SKM-1 treated with dmso at 0.1 percent for 144 hours (cell line): Measurements from ENCODE around the gene FUBP3.

Experiments used
- DNase-seq: peaks from one replicate; lab custom pipeline; 2025; ENCODE audit not compliant: unreplicated experiment; lab: John Stamatoyannopoulos, UW

Gene FUBP3

DNA sequence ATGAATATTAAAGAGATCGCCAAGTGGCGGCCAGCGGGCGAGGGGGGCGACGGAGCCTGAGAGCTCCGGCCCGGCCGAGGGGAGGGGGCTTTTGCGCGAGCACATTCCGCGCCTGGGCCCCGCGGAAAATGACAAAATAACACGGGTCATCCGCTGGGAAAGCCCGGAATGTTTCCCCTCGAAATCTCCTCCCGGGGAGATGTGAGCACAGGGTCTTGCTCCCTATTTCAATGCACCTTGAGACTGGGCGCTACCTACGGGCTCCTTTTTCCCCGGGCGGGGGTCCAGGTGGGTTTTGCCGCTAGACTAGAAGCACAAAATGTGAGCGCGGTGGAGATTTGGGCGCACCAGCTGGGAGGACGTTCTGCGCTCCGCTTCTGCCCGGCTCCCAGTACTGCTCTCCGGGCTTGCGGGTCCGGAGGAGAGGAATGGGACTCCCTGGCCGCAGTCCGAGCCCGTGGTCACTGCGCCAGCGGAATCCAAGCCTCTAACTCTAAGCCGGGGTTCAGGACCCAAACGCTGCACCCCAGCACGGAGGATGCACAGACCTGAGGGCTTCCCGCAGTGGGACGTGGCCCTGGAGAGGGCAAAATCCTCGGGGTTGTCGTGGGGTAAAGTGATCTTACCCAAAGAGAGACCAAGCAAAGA is 82.2 kb downstream of the FUBP3 start:
- no peak for DNase-seq

DNA sequence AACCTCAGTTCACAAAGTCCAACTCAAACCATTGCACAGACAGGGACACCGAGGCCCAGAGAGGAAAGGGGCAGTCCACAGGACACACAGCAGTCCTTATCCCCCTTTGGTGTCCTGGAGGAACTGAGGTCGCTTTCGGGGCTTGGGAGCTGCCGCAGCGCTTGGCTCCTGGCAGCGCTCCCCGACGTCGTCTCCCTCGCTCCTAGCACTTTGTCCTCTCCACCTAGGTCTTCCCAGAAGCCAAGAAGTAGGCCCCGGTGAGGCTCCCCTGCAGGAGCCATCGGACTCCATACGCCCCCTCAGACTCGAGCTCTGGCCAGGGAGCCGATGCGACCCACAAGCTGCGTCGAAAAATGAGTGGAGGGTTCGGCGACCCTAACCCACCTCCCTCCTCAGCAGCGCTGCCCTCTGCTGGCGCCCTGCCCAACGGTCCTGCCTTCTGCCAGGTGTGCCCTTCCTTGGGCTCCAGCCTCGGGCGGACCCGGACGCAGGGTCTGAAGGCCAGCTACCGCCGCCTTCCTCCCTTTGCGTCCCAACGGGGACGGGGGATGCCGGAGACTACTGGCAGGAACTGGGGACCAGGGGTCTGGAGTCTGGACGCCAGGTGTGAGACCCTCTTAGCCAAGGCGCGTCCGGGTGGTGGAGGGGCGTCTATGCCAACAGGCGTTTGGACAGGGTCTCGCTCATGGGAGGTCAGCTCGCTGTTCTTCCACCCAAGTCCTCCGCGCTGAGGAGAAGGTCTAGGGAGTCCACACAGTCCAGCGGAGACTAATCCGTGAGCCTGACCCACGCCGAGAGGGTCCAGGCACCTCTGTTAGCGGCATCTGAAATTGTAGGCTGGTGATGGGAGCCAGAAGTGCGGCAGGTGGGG is 83.0 kb downstream of the FUBP3 start:
- no peak for DNase-seq

DNA sequence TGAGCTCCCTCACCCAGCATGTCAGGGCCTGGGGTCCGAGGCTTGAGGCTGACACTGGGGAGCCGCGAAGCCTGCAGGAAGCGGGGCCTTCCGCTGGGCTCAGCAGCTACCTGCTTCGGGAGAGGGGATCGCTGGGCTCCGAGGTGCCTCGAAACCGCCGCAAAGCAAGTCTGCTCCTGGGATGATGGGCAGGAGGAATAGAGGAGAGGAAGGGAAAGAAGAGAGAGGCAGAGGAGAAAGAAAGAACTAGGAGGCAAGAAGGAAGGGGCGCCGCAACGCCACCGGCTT is 83.5 kb downstream of the FUBP3 start:
- no peak for DNase-seq

DNA sequence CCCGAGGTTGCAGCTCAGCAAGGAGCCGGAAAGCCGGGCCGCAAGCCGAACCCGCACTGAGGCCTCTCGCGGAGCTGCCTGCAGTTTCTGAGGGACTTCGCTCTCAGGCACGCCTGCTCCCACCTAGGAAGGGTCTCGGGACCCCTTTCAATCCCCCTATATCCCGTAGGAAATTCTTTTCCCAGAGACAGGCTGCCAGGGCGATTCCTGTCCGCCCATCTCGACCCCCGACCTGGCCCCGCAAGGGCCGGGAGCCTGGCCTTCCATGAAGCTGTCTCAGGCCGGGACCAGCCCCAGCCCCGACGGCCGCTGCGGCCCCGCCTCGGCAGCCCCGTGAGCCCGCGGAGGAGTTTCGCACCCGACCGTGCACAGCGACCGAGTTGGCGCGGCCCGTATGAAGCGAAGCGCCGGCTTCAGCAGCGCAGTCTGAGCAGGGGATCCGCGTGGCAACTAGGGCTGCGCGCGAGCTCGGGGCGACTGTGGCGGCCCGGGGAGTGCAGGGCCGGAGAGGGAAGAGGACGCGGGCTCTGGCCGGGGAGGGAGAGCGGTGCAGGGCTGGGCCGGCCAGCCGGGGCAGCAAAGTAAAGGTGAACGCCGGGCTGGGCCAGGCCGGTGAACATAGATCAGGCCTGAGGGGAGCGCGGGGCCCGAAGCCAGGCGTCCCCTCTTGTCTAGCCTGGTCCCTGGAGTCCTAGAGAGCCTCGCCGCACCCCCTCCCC is 84.0 kb downstream of the FUBP3 start:
- DNase-seq: no peak

DNA sequence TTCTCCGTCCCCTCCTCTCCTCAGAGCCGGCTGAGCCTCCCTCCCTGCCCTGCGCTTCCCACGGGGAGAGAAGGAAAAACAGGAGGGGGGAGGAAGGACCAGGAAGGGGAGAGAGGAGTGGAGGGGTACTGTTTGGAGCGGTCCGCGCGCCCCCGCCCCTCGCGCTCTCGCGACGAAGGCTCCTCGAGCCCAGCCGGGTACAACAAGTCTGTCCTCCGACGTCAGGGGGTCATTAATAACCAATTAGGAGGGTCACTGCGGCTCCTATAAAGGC is 84.5 kb downstream of the FUBP3 start:
- DNase-seq: no peak

DNA sequence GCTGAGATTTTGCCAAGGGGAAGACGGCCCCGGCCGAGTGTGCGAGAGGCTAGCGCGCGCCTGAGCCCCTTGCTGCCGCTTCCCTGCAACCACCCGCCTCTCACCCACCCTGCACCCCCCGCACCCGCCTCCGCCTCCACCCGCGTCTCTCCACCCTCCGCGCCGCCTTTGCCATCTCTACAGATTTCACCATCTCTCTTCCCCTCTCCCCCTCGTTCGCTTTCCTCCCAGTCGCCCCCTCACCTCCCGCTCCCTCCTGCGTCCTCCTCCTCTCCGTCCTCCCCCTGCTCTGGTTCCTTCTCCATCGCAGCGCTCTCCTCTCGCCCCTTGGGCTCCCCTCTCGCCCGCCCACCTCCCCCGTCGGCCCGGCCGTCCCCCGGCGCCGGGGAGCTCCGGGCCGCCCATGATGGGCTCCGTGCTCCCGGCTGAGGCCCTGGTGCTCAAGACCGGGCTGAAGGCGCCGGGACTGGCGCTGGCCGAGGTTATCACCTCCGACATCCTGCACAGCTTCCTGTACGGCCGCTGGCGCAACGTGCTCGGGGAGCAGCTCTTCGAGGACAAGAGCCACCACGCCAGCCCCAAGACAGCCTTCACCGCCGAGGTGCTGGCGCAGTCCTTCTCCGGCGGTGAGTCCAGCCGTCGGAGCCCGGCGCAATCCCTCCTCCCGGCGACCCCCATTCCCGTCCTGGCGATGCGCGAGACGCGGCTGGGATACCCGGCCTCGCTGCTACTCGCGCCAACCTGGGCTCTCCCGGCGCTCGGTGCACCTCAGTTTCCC is 85.1 kb downstream of the FUBP3 start, which contains the start of gene PRDM12:
Gene PRDM12 (plus strand): TSS at position 344 of the 778 bp plus-strand sequence. CDS start 60 bp downstream, at position 404.
- no peak for DNase-seq

DNA sequence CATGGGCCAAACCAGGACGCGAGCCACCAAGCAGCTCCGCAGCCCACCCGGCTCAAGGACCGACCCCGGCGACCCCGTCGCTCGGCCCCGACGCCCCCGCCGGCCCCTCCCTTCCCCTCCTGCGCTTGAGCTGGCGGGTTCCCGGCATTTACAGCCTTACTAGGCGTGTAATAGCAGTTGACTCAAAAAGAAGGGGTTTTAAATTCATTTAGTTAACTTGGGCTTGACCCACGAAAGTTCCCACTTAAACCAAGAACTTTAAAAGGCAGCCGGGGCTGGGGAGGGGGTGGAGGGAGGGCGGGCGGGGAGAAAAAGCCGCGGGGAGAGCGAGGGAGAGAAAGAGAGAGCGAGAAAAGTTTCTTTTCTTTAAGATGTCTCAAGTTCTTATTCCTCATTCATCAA is 85.7 kb downstream of the FUBP3 start:
- no peak for DNase-seq

DNA sequence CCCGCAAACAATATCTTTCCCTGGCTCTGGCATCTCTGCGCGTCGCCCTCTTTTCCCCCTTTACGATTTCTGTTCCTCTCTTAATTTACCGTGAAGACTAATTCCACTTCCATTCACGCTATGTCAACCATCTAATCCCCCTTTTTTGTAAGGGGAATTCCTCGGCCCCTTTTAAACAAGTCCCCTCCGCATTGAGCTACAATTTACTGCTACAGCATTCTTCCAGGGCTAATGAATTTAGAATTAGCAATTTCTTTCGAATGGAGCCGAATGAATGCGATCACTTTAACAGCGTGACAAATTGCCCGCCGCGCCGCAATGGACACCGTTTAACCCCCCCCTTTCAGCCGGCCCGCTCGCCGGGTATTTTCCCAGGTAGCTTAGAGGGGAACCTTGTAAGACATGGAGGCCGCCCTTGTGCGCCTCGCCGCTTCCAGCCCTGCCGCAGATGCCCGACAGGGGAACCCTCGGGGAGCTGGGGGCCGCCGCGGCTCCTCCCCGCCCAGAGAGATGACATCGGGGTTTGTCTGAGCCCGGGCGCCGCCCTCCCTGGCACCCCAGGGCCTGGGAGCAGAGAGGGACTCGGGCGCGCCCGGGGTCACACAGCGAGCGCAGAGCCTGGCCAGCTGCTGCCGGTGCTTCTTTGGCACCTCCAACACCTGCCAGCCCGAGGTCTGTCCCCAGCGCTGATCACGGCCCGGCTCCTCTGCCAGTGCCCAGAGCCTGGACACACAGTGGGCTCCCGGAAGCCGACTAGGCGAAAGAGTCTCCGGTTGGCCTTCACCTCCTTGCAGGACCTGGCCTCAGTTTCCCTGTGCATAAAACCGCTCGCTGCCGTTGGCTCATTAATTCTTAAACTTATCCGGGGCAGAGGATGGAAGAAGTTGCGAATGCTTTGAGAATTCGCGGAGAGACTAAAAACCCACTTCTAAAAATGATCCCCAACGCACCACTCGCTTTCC is 86.3 kb downstream of the FUBP3 start:
- no peak for DNase-seq

DNA sequence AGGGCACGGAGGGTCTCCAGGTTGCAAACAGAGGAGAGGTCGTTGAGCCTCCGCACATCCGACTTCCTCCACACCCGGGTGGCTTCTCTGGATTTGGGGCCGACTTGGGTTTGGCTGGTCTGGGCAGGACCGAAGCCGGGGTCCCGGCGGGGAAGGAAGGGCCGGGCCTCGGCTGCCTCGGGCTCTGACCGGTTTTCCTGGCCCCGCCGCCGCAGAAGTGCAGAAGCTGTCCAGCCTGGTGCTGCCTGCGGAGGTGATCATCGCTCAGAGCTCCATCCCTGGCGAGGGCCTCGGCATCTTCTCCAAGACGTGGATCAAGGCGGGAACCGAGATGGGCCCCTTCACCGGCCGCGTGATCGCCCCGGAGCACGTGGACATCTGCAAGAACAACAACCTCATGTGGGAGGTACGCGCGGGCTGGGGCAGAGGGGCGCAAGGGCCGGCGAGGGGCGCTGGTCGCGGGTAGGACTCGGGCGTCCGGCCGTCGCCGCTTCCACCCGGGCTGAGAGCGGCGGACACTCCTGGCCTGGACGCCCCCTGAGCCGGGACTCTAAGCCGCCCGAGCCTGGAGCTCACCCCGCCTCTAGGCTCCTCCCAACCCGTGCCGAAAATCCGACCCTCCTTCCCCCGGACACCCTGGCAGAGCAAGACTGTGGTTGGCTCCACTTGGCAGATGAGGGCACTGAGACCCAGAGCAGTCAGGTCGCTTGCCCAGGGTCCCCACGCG is 87.2 kb downstream of the FUBP3 start:
- no peak for DNase-seq

DNA sequence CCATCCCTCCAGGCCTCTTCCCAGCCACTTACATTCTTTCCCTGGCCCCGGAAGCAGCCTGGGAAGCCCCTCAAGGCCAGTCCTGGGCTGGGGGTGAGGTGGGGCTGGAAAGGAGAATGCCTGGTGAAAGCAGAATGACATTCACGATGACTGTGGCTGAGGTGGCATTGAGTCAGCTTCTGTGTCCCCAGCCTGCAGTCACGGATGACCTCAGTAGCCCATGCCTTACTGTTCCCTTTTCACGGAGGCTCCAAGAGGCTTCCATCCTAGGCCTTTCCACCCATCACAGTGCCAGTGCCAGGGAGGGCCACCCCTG is 87.7 kb downstream of the FUBP3 start:
- DNase-seq: no peak

DNA sequence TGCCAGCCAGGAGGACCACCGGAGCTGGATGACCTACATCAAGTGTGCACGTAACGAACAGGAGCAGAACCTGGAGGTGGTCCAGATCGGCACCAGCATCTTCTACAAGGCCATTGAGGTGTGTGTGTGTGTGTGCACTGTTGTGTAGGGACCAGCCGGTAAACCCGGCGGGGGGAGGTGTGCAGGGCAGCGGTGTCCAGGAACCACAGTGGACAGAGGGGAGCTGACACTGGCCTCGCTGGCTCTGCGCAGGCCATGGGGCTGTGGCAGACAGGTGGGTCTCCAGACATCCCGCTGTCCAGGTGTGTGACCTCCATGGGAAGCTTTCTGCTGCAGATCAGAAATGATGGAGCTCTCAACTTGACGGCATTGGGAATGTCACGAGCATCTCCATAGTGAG is 88.8 kb downstream of the FUBP3 start:
- DNase-seq: no peak

DNA sequence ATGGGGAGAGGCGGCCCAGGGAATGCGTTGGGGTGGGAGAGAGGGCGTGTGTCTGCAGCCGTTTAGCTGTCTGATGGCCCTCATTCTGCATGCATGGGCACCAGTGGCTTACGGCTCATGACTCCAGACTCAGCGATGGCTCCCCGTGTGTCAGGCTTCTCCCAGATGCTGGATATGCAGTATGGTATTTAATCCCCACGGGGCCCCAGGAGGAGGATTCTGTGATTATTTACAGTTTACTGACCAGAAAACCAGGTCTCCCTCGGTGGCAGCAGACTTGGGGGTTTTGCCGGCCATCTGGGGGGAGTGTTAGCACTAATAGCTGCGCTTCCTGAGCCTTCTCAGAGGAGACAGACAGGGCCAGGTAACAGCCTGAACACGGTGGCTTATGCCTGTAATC is 89.3 kb downstream of the FUBP3 start:
- DNase-seq: no peak

DNA sequence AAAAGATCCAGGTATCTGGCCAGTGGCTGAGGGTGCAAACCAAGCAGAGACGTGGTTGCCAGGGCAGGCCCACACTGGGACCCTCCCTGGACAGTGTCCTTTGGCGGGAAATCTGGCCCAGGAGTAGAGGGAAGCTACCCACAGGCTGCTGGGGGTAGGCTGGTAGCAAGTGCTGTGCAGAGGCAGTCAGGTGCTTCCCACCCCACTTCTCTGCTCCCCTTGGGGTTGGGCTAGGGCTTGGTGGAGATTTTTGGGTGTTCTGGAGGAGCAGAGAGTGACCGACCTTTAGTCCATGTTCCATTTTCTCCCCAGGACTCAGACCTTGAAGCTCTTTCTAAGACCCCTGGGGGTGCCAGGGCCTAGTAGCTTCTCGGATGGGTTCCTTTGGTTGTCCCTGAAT is 90.6 kb downstream of the FUBP3 start:
- no peak for DNase-seq

DNA sequence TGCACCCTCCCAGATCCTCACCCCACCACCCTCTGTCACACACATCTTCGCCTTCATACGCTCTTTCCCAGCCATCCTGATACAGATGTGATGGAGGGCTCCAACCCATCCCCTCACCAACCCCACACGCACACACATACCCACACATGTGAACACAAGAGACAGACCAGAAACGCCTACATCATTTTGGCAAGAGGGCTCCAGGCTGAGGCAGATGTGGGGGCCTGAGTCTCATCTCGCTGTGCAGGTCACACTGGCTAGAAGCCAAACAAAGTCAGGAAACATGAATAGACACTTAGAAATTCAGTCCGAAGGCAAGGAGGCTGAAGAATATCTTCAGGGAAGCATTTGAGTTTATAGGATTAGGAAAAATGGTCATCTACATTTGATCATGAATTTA is 91.3 kb downstream of the FUBP3 start:
- DNase-seq: no peak

DNA sequence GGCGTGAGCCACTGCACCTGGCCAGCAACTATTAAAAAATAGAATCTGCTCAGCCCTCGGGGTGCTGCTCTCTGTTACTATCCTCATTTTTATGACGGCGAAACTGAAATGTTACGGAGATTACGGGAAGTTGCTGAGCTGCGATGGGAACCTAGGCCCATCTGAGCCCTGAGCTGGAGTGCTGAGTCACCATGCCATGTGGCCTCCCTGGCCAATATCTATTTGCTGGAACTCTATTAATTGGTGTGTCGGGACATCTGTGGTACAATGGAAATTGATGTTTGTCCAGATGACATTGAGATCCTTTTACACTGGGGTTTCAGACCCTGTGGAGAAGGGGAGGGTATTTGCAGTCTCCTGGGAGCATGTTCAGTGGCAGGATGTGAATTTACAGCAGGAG is 93.1 kb downstream of the FUBP3 start:
- DNase-seq: no peak

DNA sequence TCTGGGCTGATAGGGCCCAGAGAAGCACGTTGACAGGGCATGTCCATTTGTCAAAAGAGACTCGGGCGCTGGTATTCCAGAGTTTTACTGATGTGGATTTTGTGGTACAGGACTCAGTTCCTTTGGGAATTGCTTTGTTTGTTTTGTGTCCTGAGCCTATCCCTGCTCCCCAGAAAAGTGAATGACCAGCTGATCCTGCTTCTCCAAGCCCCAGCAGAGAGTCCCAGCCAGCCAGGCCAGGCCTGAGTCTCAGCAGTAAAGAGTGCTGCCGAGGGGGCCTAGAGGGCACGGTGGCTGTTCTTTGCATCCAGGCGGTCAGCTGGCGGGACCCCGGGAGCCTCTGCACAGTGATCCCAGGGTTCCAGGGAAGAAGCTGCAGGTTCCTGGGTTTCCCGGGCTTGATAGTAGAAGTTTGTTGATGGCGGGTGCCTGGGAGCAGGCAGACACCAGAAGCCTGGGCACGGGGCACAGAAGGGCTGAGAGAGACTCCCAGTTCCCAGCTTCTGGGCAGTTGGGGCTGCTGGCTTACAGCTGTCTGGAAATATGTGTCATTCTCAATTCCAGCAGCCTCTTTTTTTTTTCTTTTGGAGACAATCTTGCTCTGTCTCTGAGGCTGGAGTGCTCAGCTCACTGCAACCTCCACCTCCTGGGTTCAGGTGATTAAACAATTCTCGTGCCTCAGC is 93.7 kb downstream of the FUBP3 start:
- no peak for DNase-seq

DNA sequence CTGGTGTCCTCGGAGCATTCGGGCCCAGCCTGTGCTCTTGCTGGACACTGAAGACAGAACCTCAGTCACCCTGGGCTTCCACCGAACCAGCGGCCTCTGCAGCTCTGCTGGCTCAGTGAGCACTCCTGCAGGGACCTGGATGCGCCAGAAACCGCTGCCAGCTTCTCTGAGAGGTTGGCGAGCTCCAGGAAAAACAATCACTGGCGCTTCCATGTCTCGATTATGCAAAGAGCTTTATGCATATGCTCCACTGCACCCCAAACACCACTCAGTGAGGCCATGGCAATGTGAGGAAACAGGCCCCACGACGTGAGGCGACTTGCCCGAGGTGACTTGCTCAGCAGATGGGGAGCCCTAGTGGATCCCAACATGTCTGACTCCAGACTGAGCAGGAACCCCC is 96.0 kb downstream of the FUBP3 start:
- no peak for DNase-seq

DNA sequence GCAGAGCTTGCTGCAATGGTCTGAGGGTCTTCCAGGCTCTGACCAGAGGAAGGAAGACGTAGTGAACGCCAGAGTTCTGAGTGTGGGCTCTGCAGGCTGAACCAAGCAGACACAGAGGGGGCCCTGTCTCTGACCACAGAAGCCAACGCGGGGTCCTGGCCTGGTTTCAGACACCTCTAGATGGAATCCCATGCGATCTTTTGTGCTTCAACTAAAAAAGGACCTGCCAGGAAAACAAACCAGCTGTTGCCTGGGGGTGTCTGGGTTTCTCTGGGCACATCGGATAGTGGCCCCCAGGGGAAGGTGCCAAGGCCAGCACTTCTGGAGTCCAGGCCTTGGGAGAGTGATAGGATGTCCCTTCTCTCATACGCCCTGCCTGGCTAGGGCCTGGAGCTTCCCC is 97.9 kb downstream of the FUBP3 start:
- no peak for DNase-seq
